GM18868 (cell line): Measurements from ENCODE around the gene DMRTC2.

ENCODE experiments used
- ATAC-seq: cut with Tn5 transposase; IDR thresholded peaks from one replicate; pipeline ENCODE4 v1.9.1; 2021; ENCODE audit warnings: mild to moderate bottlenecking, moderate library complexity; ENCODE audit not compliant: unreplicated experiment

The DMRTC2 gene

DNA sequence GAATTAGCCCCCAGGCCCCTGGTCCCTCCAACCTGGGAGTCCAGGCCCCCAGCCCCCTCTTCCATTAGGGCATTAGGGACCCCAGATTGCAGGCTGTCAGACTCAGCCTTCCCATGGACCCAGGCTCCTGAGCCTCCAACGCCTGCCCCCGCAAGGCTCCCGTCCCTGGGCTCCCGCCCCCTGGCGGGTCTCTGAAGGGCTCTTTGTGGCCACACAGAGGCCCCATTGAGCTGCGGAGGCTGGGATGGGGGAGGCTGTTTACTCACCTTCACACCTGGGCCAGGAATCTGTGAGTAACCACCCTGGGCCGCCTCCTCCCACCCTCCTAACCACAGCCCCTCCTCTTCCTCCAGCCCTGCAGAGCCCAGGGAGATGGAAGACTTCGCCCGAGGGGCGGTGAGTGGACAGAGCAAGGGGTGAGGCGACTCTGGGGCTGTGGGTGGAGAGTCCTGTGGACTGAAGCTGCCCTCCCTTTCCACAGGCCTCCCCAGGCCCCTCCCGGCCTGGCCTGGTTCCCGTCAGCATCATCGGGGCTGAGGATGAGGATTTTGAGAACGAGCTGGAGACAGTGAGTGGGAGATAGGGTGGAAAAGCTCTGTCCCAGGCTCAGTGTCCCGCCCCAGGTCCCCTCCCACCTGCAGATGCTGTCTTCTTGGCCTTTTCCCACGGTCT, 43.0 kb downstream of the DMRTC2 start:
- ATAC-seq, result no peak

DNA sequence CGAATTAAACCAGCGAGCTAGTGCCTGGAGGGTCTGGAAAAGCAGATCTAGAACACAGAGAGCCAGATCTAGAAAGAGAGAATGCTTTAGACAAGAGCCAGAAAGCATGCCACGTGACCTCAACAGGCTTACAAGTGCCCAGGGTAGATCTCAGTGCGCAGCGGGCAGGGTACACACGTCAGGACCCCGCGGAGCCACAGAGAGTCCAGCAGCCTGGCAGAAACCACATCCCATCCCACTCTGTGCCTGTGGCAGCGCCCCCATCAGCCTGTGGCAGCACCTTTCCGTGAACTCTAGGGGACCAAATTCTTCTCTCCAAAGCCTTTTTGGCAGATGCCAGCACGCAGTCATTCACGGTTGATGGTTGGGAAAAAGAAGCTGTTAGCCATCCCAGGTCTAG, 44.1 kb downstream of the DMRTC2 start:
- no peak for ATAC-seq

DNA sequence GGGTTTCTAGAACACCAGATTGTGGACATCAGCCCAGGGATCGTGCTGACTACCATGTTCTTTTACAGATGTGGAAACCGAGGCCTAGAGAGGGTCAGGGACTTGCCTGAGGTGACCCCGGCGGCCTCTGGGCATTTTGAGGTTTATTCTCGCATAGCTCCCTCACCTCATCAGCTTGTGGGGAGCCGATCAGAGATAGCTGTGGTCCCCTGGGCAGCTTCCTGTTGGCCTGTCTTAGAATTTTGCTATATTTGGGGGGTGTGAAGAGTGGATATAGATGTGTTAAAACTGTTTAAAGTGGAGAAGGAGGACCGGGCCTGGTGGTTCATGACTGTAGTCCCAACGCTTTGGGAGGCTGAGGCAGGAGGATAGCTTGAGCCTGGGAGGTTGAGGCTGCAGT, 45.1 kb downstream of the DMRTC2 start:
- no peak for ATAC-seq

DNA sequence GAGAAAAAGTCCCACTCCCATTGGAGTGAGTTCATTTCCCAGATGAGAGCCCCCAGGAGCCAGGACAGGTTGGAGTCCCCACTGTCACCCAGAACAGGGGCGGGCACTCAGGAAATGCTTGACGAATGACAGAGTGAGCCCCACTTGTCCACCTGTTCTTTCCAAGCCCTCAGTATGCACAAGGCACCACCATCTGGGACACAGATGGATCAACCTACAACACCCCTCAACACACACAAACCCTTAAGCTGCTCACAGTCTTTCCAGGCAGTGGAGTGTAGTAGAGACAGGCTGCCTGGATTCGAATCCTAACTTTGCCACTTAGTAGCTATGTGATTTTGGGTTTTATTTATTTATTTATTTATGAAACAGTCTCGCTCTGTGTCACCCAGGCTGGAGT, 46.1 kb downstream of the DMRTC2 start:
- no peak for ATAC-seq

DNA sequence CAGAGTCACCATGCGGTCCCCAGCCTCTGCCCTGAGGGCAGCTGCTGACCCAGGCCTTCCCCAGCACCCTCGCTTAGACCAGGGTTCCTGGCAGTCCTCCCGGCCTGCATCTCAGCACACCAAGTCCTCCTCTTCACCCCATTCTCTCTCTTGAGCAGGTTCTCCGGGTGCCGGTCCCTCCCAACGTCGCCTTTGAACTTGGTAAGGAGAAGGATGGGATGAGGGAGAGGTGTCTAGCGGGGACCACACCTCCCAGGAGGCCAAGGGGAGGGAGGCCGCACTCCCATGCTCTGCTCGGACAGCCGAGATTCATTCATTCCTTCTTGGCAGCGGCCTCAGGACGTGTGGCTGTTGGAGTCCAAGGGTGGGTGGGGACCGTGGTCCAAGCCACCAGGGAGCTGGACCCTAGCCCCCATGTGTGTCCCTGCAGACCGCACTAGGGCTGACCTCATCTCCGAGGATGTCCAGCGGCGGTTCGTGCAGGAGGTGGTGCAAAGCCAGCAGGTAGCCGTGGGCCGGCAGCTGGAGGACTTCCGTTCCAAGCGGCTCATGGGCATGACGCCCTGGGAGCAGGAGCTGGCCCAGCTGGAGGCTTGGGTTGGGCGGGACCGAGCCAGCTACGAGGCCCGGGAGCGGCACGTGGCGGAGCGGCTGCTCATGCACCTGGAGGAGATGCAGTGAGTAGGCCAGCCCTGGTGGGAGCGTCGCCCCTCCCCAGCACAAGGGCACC, 47.5 kb downstream of the DMRTC2 start:
- no peak for ATAC-seq

DNA sequence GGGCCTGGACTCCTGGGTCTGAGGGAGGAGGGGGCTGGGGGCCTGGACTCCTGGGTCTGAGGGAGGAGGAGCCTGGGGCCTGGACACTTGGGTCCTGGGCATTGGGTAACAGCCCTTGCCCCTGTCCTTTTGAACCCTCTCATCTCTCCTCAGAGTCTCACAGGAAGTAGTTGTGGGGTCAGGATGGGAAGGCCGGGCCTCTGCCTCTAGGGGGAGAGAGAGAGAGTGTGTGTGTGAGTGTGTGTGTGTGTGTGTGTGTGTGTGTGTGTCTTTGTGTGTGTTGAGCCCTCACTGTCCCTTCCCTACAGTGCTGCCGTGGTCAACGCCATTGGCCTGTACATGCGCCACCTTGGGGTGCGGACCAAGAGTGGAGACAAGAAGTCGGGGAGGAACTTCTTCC, 49.1 kb downstream of the DMRTC2 start:
- ATAC-seq, result no peak

DNA sequence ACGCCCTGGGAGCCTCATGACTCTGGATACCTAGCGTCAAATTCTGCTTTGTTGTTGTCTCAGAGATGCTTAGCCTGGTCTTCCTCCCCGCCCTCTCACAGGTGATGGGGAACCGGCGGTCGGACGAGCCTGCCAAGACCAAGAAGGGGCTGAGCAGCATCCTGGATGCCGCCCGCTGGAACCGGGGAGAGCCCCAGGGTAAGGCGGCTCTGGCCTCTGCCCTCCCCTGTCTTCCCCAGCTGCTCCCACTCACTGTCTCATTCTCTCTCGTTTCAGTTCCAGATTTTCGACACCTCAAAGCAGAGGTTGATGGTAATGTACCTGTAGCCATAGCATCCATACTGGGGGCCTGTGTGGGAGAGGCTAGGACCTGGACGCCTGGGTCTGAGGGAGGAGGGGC, 49.5 kb downstream of the DMRTC2 start:
- no peak for ATAC-seq

DNA sequence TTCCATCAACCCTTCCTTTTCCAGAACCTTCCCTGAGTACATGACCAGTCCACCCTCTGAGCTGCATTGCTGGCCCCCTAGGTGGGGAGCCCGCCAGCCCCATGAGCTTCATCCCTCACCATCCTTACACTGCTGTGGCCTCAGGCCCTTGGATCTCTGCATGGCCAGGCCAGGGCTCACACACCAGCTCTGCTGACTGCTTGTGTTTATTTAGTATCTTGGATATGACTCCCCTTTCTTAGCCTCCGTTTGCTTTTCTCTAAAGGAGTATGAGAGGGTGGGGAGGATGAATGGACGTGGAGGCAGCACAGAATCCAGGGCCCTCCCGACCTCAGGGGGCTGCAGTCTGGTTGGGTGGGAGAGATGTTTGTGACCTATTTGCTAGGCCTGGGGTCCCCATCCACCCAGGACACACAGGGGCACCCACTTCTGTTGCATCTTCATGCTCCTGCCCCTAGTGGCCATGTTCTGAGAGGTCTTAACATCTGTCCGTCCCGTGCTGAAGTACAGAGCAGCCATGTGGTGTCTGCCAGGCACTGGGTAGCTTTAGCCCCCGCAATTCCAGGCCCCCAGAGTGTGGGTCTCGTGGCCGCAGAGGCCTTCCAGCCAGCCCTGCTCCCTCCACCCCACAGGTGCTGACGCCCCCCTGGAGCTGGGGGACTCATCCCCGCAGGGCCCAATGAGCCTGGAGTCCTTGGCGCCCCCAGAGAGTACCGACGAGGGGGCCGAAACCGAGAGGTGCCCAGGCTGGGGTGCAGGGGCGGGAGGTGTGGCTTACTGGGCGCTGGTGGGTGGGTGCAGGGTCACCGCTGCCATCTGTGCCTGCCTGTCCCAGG, 51.1 kb downstream of the DMRTC2 start:
- no peak for ATAC-seq

DNA sequence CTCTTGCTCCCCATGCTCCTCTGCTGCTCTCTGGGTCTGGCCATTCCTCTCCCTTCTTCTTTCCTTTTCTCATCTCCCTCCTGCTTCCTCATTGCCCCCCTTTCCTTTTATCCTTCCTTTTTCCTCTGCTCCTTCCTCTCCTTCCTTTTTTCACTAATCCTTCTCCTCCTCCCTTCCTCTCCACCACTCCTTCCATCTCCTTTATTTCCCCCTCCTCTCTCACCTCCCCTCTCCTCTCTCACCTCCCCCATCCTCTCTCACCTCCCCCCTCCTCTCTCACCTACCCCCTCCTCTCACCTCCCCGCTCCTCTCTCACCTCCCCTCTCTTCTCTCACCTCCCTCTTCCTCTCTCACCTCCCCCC, 51.7 kb downstream of the DMRTC2 start:
- no peak for ATAC-seq

DNA sequence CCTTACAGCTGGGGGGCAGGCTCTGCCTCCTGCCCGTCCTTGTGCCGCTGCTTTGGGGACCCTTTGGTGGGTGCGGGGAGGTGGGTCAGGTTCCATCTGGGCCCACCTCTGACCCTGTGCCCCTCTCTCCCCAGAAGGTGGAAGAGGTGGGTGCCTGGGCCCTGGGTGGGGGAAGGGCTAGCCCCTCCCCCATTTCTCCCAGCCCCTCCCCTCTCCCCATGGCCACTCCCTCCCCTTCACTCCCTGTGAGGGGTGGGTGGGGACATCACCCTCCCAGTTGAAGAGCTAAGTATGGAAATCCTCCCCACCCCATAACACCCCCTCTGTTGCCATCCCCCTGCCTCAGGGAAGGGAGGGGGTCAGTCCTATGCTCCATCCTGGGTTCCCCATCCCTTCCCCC, 52.3 kb downstream of the DMRTC2 start:
- no peak for ATAC-seq

DNA sequence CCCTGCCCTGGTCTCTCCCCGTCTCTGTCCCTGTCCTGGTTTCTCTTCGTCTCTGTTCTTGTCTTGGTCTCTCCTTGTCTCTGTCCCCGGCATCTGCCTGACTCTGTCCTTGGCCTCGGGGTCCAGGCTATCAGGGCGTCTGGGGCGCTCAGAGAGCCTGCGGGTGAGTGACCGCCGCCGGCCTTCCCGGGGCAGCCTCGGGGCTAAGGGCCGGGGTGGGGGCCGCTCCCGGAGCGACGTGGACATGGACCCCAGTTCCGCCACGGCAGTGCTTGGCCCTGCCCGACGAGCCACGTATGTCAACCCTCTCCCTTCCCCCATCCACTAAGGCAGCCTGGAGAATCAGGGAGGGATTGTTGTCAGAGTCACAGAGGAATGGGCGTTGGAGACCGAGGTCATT, 53.0 kb downstream of the DMRTC2 start:
- no peak for ATAC-seq

DNA sequence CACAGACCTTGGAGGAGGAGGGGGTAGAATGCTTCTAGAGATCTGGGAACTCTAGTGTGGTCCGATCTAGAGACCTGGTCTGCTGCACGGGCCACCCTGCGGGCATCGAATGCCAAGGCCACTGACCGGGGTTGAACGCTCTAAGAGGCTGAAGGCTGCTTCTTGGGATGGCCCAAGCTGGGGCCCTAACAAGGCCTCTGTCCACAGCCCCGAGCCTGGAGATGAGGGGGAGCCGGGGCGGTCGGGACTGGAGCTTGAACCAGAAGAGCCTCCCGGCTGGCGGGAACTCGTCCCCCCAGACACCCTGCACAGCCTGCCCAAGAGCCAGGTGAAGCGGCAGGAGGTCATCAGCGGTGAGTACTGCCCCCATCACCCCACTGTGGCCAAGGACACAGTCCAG, 53.4 kb downstream of the DMRTC2 start:
- no peak for ATAC-seq
